CD4-positive, alpha-beta memory T cell (primary cell): Measurements from ENCODE around the gene STXBP1. TPM values are rescaled to one million over a fixed set of nuclear protein-coding genes. Genes with fewer than 3 reads are reported as not detected.
A peak's percentile ranks its signal among the peaks of the same experiment; 100 is the strongest.

Experiments
- CTCF ChIA-PET: fragments of 350-600 bp; sonication (Branson Sonifier 250); formaldehyde crosslinking; loops from one replicate; lab custom pipeline; 2021; ENCODE audit warnings: inconsistent platforms; ENCODE audit not compliant: partially characterized antibody; lab: Charles Lee
- POLR2A ChIA-PET: fragments of 350-600 bp; sonication (Branson Sonifier 250); formaldehyde crosslinking; loops from one replicate; lab custom pipeline; 2021; ENCODE audit not compliant: partially characterized antibody; lab: Charles Lee
- DNase-seq, 5 donors: peaks; one replicate each; pipeline versions ENCODE4 v3.0.0 to v3.0.0-alpha.2; 2020 to 2022; ENCODE audit warnings: mixed read lengths in 1 of 5
- H3K27ac ChIP-seq: one replicate; pipeline ENCODE4 v1.7.0; 2013; ENCODE audit warnings: low read depth, low read length
- H3K27me3 ChIP-seq: 2 replicates; pipeline ENCODE4 v1.7.0; 2013; ENCODE audit warnings: mild to moderate bottlenecking, low read length, moderate library complexity; ENCODE audit not compliant: insufficient read depth
- H3K36me3 ChIP-seq: 2 replicates; pipeline ENCODE4 v1.7.0; 2013; ENCODE audit warnings: mild to moderate bottlenecking, low read length, moderate library complexity; ENCODE audit not compliant: insufficient read depth
- H3K4me1 ChIP-seq: 2 replicates; pipeline ENCODE4 v1.7.0; 2013; ENCODE audit warnings: mild to moderate bottlenecking, low read length, moderate library complexity; ENCODE audit not compliant: insufficient read depth
- H3K4me3 ChIP-seq, 2 donors: one replicate each; pipeline ENCODE4 v1.7.0; 2013; ENCODE audit warnings: low read length in 2 of 2, mild to moderate bottlenecking in 1 of 2
- H3K9me3 ChIP-seq, 2 donors: one replicate each; pipeline ENCODE4 v1.7.0; 2013; ENCODE audit warnings: low read length in 2 of 2, control low read depth in 1 of 2; ENCODE audit not compliant: control insufficient read depth in 1 of 2
- H3K27ac Mint-ChIP-seq, 7 donors: one replicate each; pipeline ENCODE4 v1.8.0; 2020 to 2021; ENCODE audit warnings: mixed read lengths in 7 of 7, mild to moderate bottlenecking in 6 of 7, inconsistent platforms in 3 of 7, moderate library complexity in 3 of 7
- H3K27me3 Mint-ChIP-seq, 2 donors: one replicate each; pipeline ENCODE4 v1.8.0; 2020 to 2021; ENCODE audit warnings: mixed read lengths in 2 of 2
- H3K36me3 Mint-ChIP-seq, 2 donors: one replicate each; pipeline ENCODE4 v1.8.0; 2020 to 2021; ENCODE audit warnings: mixed read lengths in 2 of 2, inconsistent platforms in 1 of 2, mild to moderate bottlenecking in 1 of 2
- H3K4me1 Mint-ChIP-seq, 4 donors: one replicate each; pipeline ENCODE4 v1.8.0; 2020 to 2021; ENCODE audit warnings: mixed read lengths in 4 of 4, mild to moderate bottlenecking in 1 of 4
- H3K4me3 Mint-ChIP-seq, 8 donors: one replicate each; pipeline ENCODE4 v1.8.0; 2020 to 2021; ENCODE audit warnings: mixed read lengths in 8 of 8, mild to moderate bottlenecking in 7 of 8, moderate library complexity in 6 of 8, inconsistent platforms in 3 of 8
- H3K9me3 Mint-ChIP-seq, 8 donors: one replicate each; pipeline ENCODE4 v1.8.0; 2020 to 2021; ENCODE audit warnings: mixed read lengths in 8 of 8, mild to moderate bottlenecking in 5 of 8, inconsistent platforms in 3 of 8, moderate library complexity in 1 of 8
- intact Hi-C: fragments of 100-400 bp; cut with micrococcal nuclease; formaldehyde crosslinking; loops from one replicate; pipeline ENCODE4 v1.15.1; 2023
- polyA plus RNA-seq, 2 donors: library from polyadenylated mRNA; unstranded; fragments of 300-500 nt; fragmentation: Illumina TruSeq; gene quantifications; one replicate each; pipeline ENCODE4 v1.2.3, GENCODE V29; 2021
- total RNA-seq, 2 experiments: library from RNA; stranded (reverse); gene quantifications; one replicate each; pipeline ENCODE4 v1.2.3, GENCODE V29; 2021

STXBP1 gene
- total and polyA plus RNA-seq, 4 experiments from 2014 or later, result 4.8 to 20.9 (median 12.7) TPM

DNA sequence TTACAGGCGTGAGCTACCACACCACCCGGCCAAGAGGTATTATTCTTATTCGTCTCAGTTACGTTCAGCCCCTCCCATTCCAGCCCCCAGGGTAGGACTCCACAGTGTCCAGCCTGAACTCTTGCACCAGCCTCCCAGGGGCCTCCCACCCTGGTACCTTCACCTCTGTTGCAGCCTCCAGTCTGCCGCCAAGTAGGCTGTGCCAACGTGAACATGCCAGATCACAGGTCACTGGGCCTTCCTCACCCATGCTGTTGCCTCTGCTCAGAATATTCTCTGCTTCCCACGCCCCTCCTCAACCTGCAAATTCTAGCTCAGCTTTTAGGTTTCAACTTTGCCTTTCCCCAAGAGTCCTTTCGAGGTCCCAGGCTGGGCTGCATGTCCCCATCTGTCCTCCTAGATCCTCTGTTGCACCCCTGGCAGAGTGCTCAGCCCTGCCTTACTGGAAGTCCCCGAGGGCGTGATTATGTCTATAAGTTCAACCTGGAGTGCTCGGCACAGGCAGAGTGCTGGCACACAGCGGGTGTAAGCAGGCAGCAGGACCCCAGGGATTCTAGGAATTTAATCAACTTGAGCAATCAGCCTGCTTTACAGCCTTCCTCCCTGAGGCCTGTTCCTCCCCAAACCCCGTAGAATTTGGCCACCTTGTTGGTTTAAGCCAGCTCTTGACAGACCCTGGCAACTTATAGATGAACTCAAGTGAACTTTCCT, 13.1 kb upstream of the STXBP1 start:
- intact Hi-C loops, result no loop called here
- H3K36me3 Mint-ChIP-seq, result no peaks in the 10 kb centered on the region
- H3K4me1 ChIP-seq, result no peaks in the 10 kb centered on the region
- H3K4me3 ChIP-seq, result no peak overlapping the region
- DNase-seq, result no peak
- no peak overlapping the region for H3K27ac ChIP-seq
- H3K27me3 ChIP-seq, result no peaks in the 10 kb centered on the region
- H3K4me3 Mint-ChIP-seq, result no peak overlapping the region
- no peaks in the 10 kb centered on the region for H3K9me3 Mint-ChIP-seq
- no peaks in the 10 kb centered on the region for H3K27me3 Mint-ChIP-seq
- peak overlapping the region in 1 of 7 donors; percentile 2 for H3K27ac Mint-ChIP-seq
- H3K4me1 Mint-ChIP-seq, result no peaks in the 10 kb centered on the region
- ChIA-PET CTCF (interaction anchor here (1.1 to 1.7 kb wide), 2 partner anchors 9 to 14 kb away, joined by 3 to 9 read pairs; no protein-coding TSS in a partner anchor), POLR2A (no interaction called here)
- H3K36me3 ChIP-seq, result no peaks in the 10 kb centered on the region
- no peaks in the 10 kb centered on the region for H3K9me3 ChIP-seq

- DNase-seq, result no peak
- Mint-ChIP-seq H3K4me3 (no peak overlapping the region), H3K27ac (peak overlapping the region in 2 of 7 donors; percentile 2 to 3), H3K27me3 (no peaks in the 10 kb centered on the region), H3K4me1 (no peaks in the 10 kb centered on the region), H3K9me3 (no peaks in the 10 kb centered on the region), H3K36me3 (no peaks in the 10 kb centered on the region)
- ChIA-PET CTCF (interaction anchor here (1.7 kb wide), 1 partner anchor 10 kb away, joined by 9 read pairs; no protein-coding TSS in a partner anchor), POLR2A (no interaction called here)
- no peaks in the 10 kb centered on the region for H3K4me1 ChIP-seq
- H3K4me3 ChIP-seq, result no peak overlapping the region
- H3K36me3 ChIP-seq, result no peaks in the 10 kb centered on the region
- no peaks in the 10 kb centered on the region for H3K27me3 ChIP-seq
- no peaks in the 10 kb centered on the region for H3K9me3 ChIP-seq
- no peak overlapping the region for H3K27ac ChIP-seq
- intact Hi-C loops, result no loop called here
These were observed 12.6 kb upstream of the STXBP1 start for GRCh38 chr9:127599550-127599891.

DNA sequence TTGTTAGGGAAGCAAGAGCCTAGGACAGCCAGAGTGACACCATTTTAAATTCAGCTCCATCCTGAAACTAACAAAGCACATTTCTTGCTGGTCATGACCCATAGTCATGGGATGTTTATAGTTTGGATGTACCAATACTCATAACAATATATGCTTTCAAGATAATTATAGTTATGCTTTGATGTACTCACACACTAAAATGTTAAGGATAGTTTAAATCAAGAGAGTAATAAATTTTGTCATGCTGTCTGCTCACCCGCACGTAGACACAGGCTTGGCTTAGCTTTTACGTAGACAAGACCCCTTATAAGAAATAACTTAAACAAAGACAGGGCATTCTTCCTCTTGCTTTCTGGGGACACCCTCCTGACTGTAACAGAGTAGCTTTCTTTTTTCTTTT, 8.9 kb upstream of the STXBP1 start:
- intact Hi-C loops, result no loop called here
- H3K36me3 ChIP-seq, result no peaks in the 10 kb centered on the region
- H3K27me3 ChIP-seq, result no peaks in the 10 kb centered on the region
- POLR2A ChIA-PET, result no interaction called here
- no peak for DNase-seq
- no peak overlapping the region for H3K27ac ChIP-seq
- H3K4me3 Mint-ChIP-seq, result no peak overlapping the region
- H3K4me1 Mint-ChIP-seq, result peaks cover 4 to 8% (median 7%) of the 10 kb centered on the region in 4 donors
- CTCF ChIA-PET, result interaction anchor here (1.0 to 1.4 kb wide), 2 partner anchors 13 to 14 kb away, joined by 3 to 4 read pairs; no protein-coding TSS in a partner anchor
- H3K4me3 ChIP-seq, result no peak overlapping the region
- H3K27me3 Mint-ChIP-seq, result peaks cover 0 to 2% of the 10 kb centered on the region in 2 donors
- no peak overlapping the region for H3K27ac Mint-ChIP-seq
- H3K9me3 ChIP-seq, result no peaks in the 10 kb centered on the region
- H3K36me3 Mint-ChIP-seq, result no peaks in the 10 kb centered on the region
- peaks cover 7% of the 10 kb centered on the region for H3K4me1 ChIP-seq
- no peaks in the 10 kb centered on the region for H3K9me3 Mint-ChIP-seq

GRCh38 chr9:127606043-127606442, 6.0 kb upstream of the STXBP1 start:
- CTCF ChIA-PET, result no interaction called here
- intact Hi-C loops, result no loop called here

GRCh38 chr9:127608104-127608966, 3.7 kb upstream of the STXBP1 start:
- ChIA-PET POLR2A (interaction anchor here (0.7 to 2.5 kb wide), 12 partner anchors 29 to 520 kb away, joined by 3 to 12 read pairs (median 3); partner anchors contain the start of genes CDK9, LRSAM1, PTRH1 and RPL12), CTCF (interaction anchor here (0.6 to 2.7 kb wide), 5 partner anchors 19 to 313 kb away, joined by 4 to 11 read pairs (median 6); partner anchors contain the start of gene TOR2A)
- Histone ChIP-seq H3K27ac (peak overlapping the region; percentile 31), H3K4me1 (peaks cover 26% of the 10 kb centered on the region), H3K27me3 (peaks cover 4% of the 10 kb centered on the region), H3K4me3 (peak overlapping the region; percentile 31 to 52), H3K9me3 (no peaks in the 10 kb centered on the region), H3K36me3 (no peaks in the 10 kb centered on the region)
- intact Hi-C loops, result no loop called here
- H3K36me3 Mint-ChIP-seq, result peaks cover 0 to 4% of the 10 kb centered on the region in 2 donors
- H3K4me1 Mint-ChIP-seq, result peaks cover 19 to 38% (median 26%) of the 10 kb centered on the region in 4 donors
- H3K27ac Mint-ChIP-seq, result peak overlapping the region; percentile 55 to 91 (median 77)
- no peaks in the 10 kb centered on the region for H3K9me3 Mint-ChIP-seq
- H3K27me3 Mint-ChIP-seq, result peaks cover 4 to 8% of the 10 kb centered on the region in 2 donors
- peak; percentile 78 to 81 (median 79) for DNase-seq
- H3K4me3 Mint-ChIP-seq, result peak overlapping the region; percentile 82 to 92 (median 88)

More at GRCh38 chr9:127606043-127606442, 6.0 kb upstream of the STXBP1 start:
- peaks cover 0 to 3% of the 10 kb centered on the region in 2 donors for H3K27me3 Mint-ChIP-seq
- no peak overlapping the region for H3K4me3 ChIP-seq
- H3K27ac Mint-ChIP-seq, result no peak overlapping the region
- H3K27me3 ChIP-seq, result peaks cover 4% of the 10 kb centered on the region
- H3K9me3 ChIP-seq, result no peaks in the 10 kb centered on the region
- H3K36me3 Mint-ChIP-seq, result no peaks in the 10 kb centered on the region
- POLR2A ChIA-PET, result no interaction called here
- no peaks in the 10 kb centered on the region for H3K9me3 Mint-ChIP-seq
- DNase-seq, result no peak
- H3K27ac ChIP-seq, result no peak overlapping the region
- no peaks in the 10 kb centered on the region for H3K36me3 ChIP-seq
- H3K4me1 Mint-ChIP-seq, result peaks cover 11 to 26% (median 16%) of the 10 kb centered on the region in 4 donors
- no peak overlapping the region for H3K4me3 Mint-ChIP-seq
- peaks cover 14% of the 10 kb centered on the region for H3K4me1 ChIP-seq

GRCh38 chr9:127611603-127611898, 526 bp upstream of the STXBP1 start:
- Histone ChIP-seq H3K9me3 (no peaks in the 10 kb centered on the region), H3K4me1 (peaks cover 32% of the 10 kb centered on the region), H3K27me3 (peaks cover 4% of the 10 kb centered on the region), H3K27ac (peak overlapping the region; percentile 24), H3K36me3 (no peaks in the 10 kb centered on the region), H3K4me3 (peak overlapping the region; percentile 54 to 74)
- H3K36me3 Mint-ChIP-seq, result peaks cover 0 to 5% of the 10 kb centered on the region in 2 donors
- ChIA-PET POLR2A (interaction anchor here (0.6 to 3.6 kb wide), 6 partner anchors 21 to 214 kb away, joined by 3 to 13 read pairs (median 6); partner anchors contain the start of genes LRSAM1, PTRH1, RPL12 and SLC2A8), CTCF (interaction anchor here (1.1 to 2.1 kb wide), 3 partner anchors 96 to 258 kb away, joined by 3 to 6 read pairs (median 3); no protein-coding TSS in a partner anchor)
- H3K4me1 Mint-ChIP-seq, result peaks cover 23 to 45% (median 32%) of the 10 kb centered on the region in 4 donors
- H3K27me3 Mint-ChIP-seq, result peaks cover 5 to 14% of the 10 kb centered on the region in 2 donors
- H3K4me3 Mint-ChIP-seq, result peak overlapping the region; percentile 88 to 98 (median 96)
- H3K9me3 Mint-ChIP-seq, result no peaks in the 10 kb centered on the region
- intact Hi-C loops, result loop anchor here (5.0 kb wide), 1 partner anchor 306 kb away; the partner anchor contains the start of gene ST6GALNAC4
- no peak for DNase-seq
- peak overlapping the region; percentile 59 to 93 (median 87) for H3K27ac Mint-ChIP-seq
